GM19240 (cell line): ENCODE data around the gene CNTN4.

Source experiments
- DNase-seq: peaks from one replicate; pipeline ENCODE4 v3.0.0; 2011; ENCODE audit warnings: low spot score; ENCODE audit not compliant: insufficient read length

CNTN4 gene

GRCh38 chr3:2390926-2391532, 292.4 kb downstream of the CNTN4 start:
- no peak for DNase-seq

GRCh38 chr3:2391896-2392295, 293.2 kb downstream of the CNTN4 start:
- DNase-seq = no peak

GRCh38 chr3:2392981-2393380, 294.3 kb downstream of the CNTN4 start:
- no peak for DNase-seq

- DNase-seq = no peak
Measured at GRCh38 chr3:2415083-2415482, 316.4 kb downstream of the CNTN4 start.

GRCh38 chr3:2420919-2421318, 322.3 kb downstream of the CNTN4 start:
- no peak for DNase-seq

GRCh38 chr3:2423143-2423542, 324.5 kb downstream of the CNTN4 start:
- DNase-seq = no peak

GRCh38 chr3:2441558-2441957, 342.9 kb downstream of the CNTN4 start:
- no peak for DNase-seq

- no peak for DNase-seq
Measured at GRCh38 chr3:2446146-2446545, 347.5 kb downstream of the CNTN4 start.

GRCh38 chr3:2452249-2452648, 353.6 kb downstream of the CNTN4 start:
- no peak for DNase-seq

- DNase-seq = no peak
Measured at GRCh38 chr3:2454865-2455264, 356.2 kb downstream of the CNTN4 start.

- no peak for DNase-seq
Measured at GRCh38 chr3:2456788-2457187, 358.1 kb downstream of the CNTN4 start.

GRCh38 chr3:2458816-2459215, 360.1 kb downstream of the CNTN4 start:
- no peak for DNase-seq

- DNase-seq = no peak
Measured at GRCh38 chr3:2465842-2466241, 367.2 kb downstream of the CNTN4 start.

- DNase-seq = no peak
Measured at GRCh38 chr3:2468816-2469215, 370.1 kb downstream of the CNTN4 start.

GRCh38 chr3:2476996-2477395, 378.3 kb downstream of the CNTN4 start:
- DNase-seq = no peak

GRCh38 chr3:2477620-2478019, 379.0 kb downstream of the CNTN4 start:
- DNase-seq = no peak

- no peak for DNase-seq
Measured at GRCh38 chr3:2484162-2485026, 385.7 kb downstream of the CNTN4 start.

- no peak for DNase-seq
Measured at GRCh38 chr3:2485027-2485375, 386.3 kb downstream of the CNTN4 start.

GRCh38 chr3:2495746-2496145, 397.1 kb downstream of the CNTN4 start:
- no peak for DNase-seq

- no peak for DNase-seq
Measured at GRCh38 chr3:2504912-2505311, 406.2 kb downstream of the CNTN4 start.

GRCh38 chr3:2506776-2507175, 408.1 kb downstream of the CNTN4 start:
- DNase-seq = no peak

GRCh38 chr3:2510591-2511145, 412.0 kb downstream of the CNTN4 start:
- DNase-seq = no peak

GRCh38 chr3:2511356-2511755, 412.7 kb downstream of the CNTN4 start:
- DNase-seq = no peak
